K562 (cell line): ENCODE results near the gene HOXB13. TPM values are rescaled to one million over a fixed set of nuclear protein-coding genes. Genes with fewer than 3 reads are reported as not detected.

Experiments
- GATAD2A ChIP-seq: fragments of 450-650 bp; IDR thresholded peaks from 2 replicates; pipeline ENCODE4 v1.6.1; 2017
- MAZ ChIP-seq, 2 experiments: fragments of 450-650 bp in 1 of 2; sonication (generic) in 1 of 2; formaldehyde crosslinking; IDR thresholded peaks in 1 of 2; conservative IDR thresholded peaks in 1 of 2; 2 replicates each; pipeline versions ENCODE4 v1.4.0 to v1.5.0; 2020; ENCODE audit warnings: mild to moderate bottlenecking in 1 of 2, missing genetic modification reagents in 1 of 2
- RBM22 ChIP-seq: fragments of 200-400 bp; formaldehyde crosslinking; IDR thresholded peaks from 2 replicates; pipeline ENCODE4 v1.6.1; 2018; ENCODE audit warnings: low read length, low read depth; ENCODE audit not compliant: poor library complexity, severe bottlenecking
- STAT5A ChIP-seq: IDR thresholded peaks from 2 replicates; pipeline ENCODE4 v1.6.1; 2012; ENCODE audit warnings: low read length, inconsistent platforms, borderline replicate concordance
- TGIF2 ChIP-seq: sonication (generic); formaldehyde crosslinking; IDR thresholded peaks from 2 replicates; pipeline ENCODE4 v1.8.1; 2022; ENCODE audit warnings: mild to moderate bottlenecking, missing genetic modification reagents, moderate library complexity
- ZBTB17 ChIP-seq: fragments of 450-650 bp; formaldehyde crosslinking; IDR thresholded peaks from 2 replicates; pipeline ENCODE4 v1.4.0; 2020; ENCODE audit warnings: mild to moderate bottlenecking
- ZBTB40 ChIP-seq, 2 experiments: fragments of 450-650 bp in 1 of 2; sonication (generic) in 1 of 2; formaldehyde crosslinking in 1 of 2; IDR thresholded peaks; 2 replicates each; pipeline versions ENCODE4 v1.7.1 to v1.9.0; 2016 to 2022; ENCODE audit warnings: inconsistent platforms in 1 of 2, mild to moderate bottlenecking in 1 of 2, missing genetic modification reagents in 1 of 2
- ZNF445 ChIP-seq: fragments of 250-450 bp; sonication (Bioruptor Pico); IDR thresholded peaks from 2 replicates; pipeline ENCODE4 v1.4.0; 2020; ENCODE audit warnings: low read depth, mild to moderate bottlenecking, moderate library complexity
- polyA plus RNA-seq, 8 experiments: library from polyadenylated mRNA; depleted of rRNA in 4 of 8; stranded (reverse) in 5 of 8; unstranded in 3 of 8; fragments of >200 nt; fragmentation: Nextera tagmentation in 2 of 8; fragmentation: Illumina TruSeq in 1 of 8; extraction: Ambion mirVana in 2 of 8; extraction: Trizol in 1 of 8; gene quantifications; 2 replicates each; pipeline versions ENCODE4 v1.2.1 to v1.2.3, GENCODE V29; 2011 to 2014; ENCODE audit warnings: inconsistent platforms in 1 of 8, missing spikeins in 1 of 8
- total RNA-seq, 7 experiments: library from RNA; depleted of rRNA in 6 of 7; stranded (reverse); fragments of >200 nt in 6 of 7; fragmentation: Illumina TruSeq in 2 of 7; extraction: Trizol in 2 of 7; gene quantifications; 2 replicates each; pipeline versions ENCODE4 v1.2.1 to v1.2.3, GENCODE V29; 2011 to 2021; ENCODE audit warnings: low replicate concordance in 1 of 7

HOXB13 gene
- total and polyA plus RNA-seq, 9 of the 15 experiments (the other 6 are each of a cell fraction or from before 2014, with no cell fraction given): not detected

- TF ChIP-seq ZBTB40 (IDR thresholded peaks at IDR 0.05): no peak
- no peak for TF ChIP-seq ZBTB40 (CRISPR knock-in tag; IDR thresholded peaks at IDR 0.05)
- no peak for TF ChIP-seq MAZ (CRISPR knock-in tag; conservative IDR thresholded peaks at IDR 0.05 in 1 of 2, IDR thresholded peaks at IDR 0.05 in 1 of 2)
- no peak for TF ChIP-seq ZNF445 (CRISPR knock-in tag)
- TF ChIP-seq RBM22: no peak
- TF ChIP-seq TGIF2 (CRISPR knock-in tag): no peak
- no peak for TF ChIP-seq ZBTB17 (CRISPR knock-in tag)
- TF ChIP-seq GATAD2A: no peak
- TF ChIP-seq STAT5A: no peak
Observed at GRCh38 chr17:48746916-48747444, 18.4 kb upstream of the HOXB13 start (continued).
